Fibroblast of lung (primary cell): ENCODE measurements around the gene RNF145. TPM values are rescaled to one million over a fixed set of nuclear protein-coding genes. Genes with fewer than 3 reads are reported as not detected.

Source experiments
- DNase-seq, 2 donors: peaks; one replicate each; pipeline versions ENCODE4 v3.0.0 to v3.0.0-alpha.2; 2010; ENCODE audit warnings: low read depth in 2 of 2
- H2AFZ ChIP-seq: 2 replicates; pipeline ENCODE4 v1.5.1; 2012; ENCODE audit warnings: low read length, control low read depth, inconsistent platforms
- H3K27ac ChIP-seq: 2 replicates; pipeline ENCODE4 v1.5.1; 2011; ENCODE audit warnings: low read length, control low read depth; ENCODE audit not compliant: insufficient read depth
- H3K27me3 ChIP-seq: 2 replicates; pipeline ENCODE4 v1.5.1; 2011; ENCODE audit warnings: mild to moderate bottlenecking, low read length; ENCODE audit not compliant: control insufficient read depth, insufficient read depth
- H3K36me3 ChIP-seq: 2 replicates; pipeline ENCODE4 v1.5.1; 2011; ENCODE audit warnings: low read length; ENCODE audit not compliant: control insufficient read depth, insufficient read depth
- H3K4me1 ChIP-seq: 2 replicates; pipeline ENCODE4 v1.5.1; 2011; ENCODE audit warnings: low read length; ENCODE audit not compliant: control insufficient read depth, insufficient read depth; ENCODE audit errors: extremely low read depth
- H3K4me2 ChIP-seq: 2 replicates; pipeline ENCODE4 v1.5.1; 2011; ENCODE audit warnings: low read length, control low read depth; ENCODE audit not compliant: insufficient read depth; ENCODE audit errors: extremely low read depth
- H3K4me3 ChIP-seq, 4 experiments: fragments of 200-600 bp in 1 of 4; sonication (generic) in 1 of 4; replicated peaks in 1 of 4; 2 replicates each; pipeline ENCODE4 v1.5.1; 2011 to 2016; ENCODE audit warnings: low read length in 4 of 4, low read depth in 3 of 4, mild to moderate bottlenecking in 3 of 4, control low read depth in 2 of 4, inconsistent platforms in 1 of 4, mixed read lengths in 1 of 4; ENCODE audit not compliant: insufficient read depth in 1 of 4; ENCODE audit errors: control extremely low read depth in 1 of 4
- H3K79me2 ChIP-seq: 2 replicates; pipeline ENCODE4 v1.5.1; 2012; ENCODE audit warnings: mild to moderate bottlenecking, low read length, inconsistent platforms; ENCODE audit not compliant: control insufficient read depth, insufficient read depth
- H3K9ac ChIP-seq: 2 replicates; pipeline ENCODE4 v1.5.1; 2011; ENCODE audit warnings: mild to moderate bottlenecking, low read length, control low read depth; ENCODE audit not compliant: insufficient read depth
- H3K9me3 ChIP-seq: 2 replicates; pipeline ENCODE4 v1.5.1; 2012; ENCODE audit warnings: low read depth, low read length; ENCODE audit not compliant: control insufficient read depth, insufficient read depth
- H4K20me1 ChIP-seq: 2 replicates; pipeline ENCODE4 v1.5.1; 2011; ENCODE audit warnings: low read length; ENCODE audit not compliant: control insufficient read depth, insufficient read depth; ENCODE audit errors: extremely low read depth
- EZH2 ChIP-seq: IDR thresholded peaks from 2 replicates; pipeline ENCODE4 v1.5.1; 2012; ENCODE audit warnings: low read length, control low read depth, mild to moderate bottlenecking; ENCODE audit errors: missing control alignments
- polyA plus RNA-seq, 2 donors: library from polyadenylated mRNA; depleted of rRNA in 1 of 2; stranded (reverse) in 1 of 2; unstranded in 1 of 2; fragments of >200 nt; gene quantifications; 2 replicates each; pipeline ENCODE4 v1.2.1, GENCODE V29; 2011 to 2012; ENCODE audit warnings: missing spikeins in 1 of 2
- total RNA-seq: library from RNA; depleted of rRNA; stranded (reverse); fragments of >200 nt; gene quantifications from 2 replicates; pipeline ENCODE4 v1.2.1, GENCODE V29; 2014
- TF ChIP-seq, protein P1 (sequence below), 2 donors: IDR thresholded peaks in 1 of 2; conservative IDR thresholded peaks in 1 of 2; 1 replicate in 1 of 2; 2 replicates in 1 of 2; pipeline ENCODE4 v1.5.1; 2011 to 2012; ENCODE audit warnings: low read length in 2 of 2, control low read depth in 1 of 2, inconsistent platforms in 1 of 2, low read depth in 1 of 2, mild to moderate bottlenecking in 1 of 2

Gene RNF145
- total and polyA plus RNA-seq, 2 donors (not counting 1 experiment from before 2014, with no cell fraction given), result 54.2 to 75.0 TPM

DNA sequence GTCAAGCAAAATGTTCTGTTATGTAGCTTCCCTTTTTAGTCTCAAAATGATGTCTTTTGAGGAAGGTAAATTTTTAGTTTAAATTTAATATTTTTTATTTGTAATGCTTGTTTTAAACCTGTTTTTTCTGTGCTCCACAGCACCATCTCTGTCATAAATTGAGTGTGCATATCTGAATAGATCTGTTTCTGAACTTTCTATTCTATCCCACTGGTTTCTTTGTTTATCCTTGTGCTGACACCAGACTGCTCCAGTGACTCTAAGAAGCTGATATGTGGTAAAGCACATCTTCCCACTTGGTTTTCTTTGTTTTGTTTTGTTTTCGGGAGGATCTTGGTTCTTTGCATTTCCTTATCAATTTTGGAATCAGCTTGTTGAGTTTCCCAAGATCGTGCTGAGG lies 7.1 kb upstream of the RNF145 start:
- no peaks in the 10 kb centered on the region for H3K4me1 ChIP-seq
- no peak for TF ChIP-seq EZH2
- TF ChIP-seq, protein P1, sequence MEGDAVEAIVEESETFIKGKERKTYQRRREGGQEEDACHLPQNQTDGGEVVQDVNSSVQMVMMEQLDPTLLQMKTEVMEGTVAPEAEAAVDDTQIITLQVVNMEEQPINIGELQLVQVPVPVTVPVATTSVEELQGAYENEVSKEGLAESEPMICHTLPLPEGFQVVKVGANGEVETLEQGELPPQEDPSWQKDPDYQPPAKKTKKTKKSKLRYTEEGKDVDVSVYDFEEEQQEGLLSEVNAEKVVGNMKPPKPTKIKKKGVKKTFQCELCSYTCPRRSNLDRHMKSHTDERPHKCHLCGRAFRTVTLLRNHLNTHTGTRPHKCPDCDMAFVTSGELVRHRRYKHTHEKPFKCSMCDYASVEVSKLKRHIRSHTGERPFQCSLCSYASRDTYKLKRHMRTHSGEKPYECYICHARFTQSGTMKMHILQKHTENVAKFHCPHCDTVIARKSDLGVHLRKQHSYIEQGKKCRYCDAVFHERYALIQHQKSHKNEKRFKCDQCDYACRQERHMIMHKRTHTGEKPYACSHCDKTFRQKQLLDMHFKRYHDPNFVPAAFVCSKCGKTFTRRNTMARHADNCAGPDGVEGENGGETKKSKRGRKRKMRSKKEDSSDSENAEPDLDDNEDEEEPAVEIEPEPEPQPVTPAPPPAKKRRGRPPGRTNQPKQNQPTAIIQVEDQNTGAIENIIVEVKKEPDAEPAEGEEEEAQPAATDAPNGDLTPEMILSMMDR (conservative IDR thresholded peaks at IDR 0.05 in 1 of 2, IDR thresholded peaks at IDR 0.05 in 1 of 2; ENCODE audit: low read depth in 1 of 2, low read length in 2 of 2), result peak in 1 of 2 donors; percentile 26

DNA sequence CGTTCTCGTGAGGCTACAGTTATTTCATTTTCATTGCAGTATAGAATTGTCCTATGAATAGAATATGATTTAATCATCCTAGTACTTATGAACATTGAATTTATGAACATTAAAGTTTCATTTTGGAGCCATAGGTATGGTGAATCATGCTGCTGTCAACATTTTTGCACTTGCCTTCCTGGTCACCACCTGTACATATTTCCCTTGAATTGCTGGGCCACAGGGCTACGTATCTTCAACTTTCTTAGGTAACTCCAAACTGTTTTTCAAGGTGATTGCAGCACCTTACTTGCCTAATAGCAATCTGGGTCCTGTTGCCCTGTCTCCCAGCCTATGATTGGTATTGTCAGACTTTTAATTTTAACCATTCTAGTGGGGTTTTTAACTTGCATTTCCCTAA lies 6.5 kb upstream of the RNF145 start:
- no peak for TF ChIP-seq EZH2
- TF ChIP-seq, protein P1 (conservative IDR thresholded peaks at IDR 0.05 in 1 of 2, IDR thresholded peaks at IDR 0.05 in 1 of 2; ENCODE audit: low read depth in 1 of 2, low read length in 2 of 2), result no peak

More for the DNA sequence above, 7.1 kb upstream of the RNF145 start:
- H3K9me3 ChIP-seq, result no peaks in the 10 kb centered on the region
- no peak overlapping the region for H3K4me2 ChIP-seq
- H4K20me1 ChIP-seq, result no peaks in the 10 kb centered on the region
- no peak overlapping the region for H3K27ac ChIP-seq
- H3K4me3 ChIP-seq, result no peak overlapping the region
- H3K27me3 ChIP-seq, result no peaks in the 10 kb centered on the region
- no peaks in the 10 kb centered on the region for H3K79me2 ChIP-seq
- no peaks in the 10 kb centered on the region for H3K36me3 ChIP-seq
- H3K9ac ChIP-seq, result no peak overlapping the region
- peak in 1 of 2 donors; percentile 20 for DNase-seq
- H2AFZ ChIP-seq, result no peak overlapping the region

DNA sequence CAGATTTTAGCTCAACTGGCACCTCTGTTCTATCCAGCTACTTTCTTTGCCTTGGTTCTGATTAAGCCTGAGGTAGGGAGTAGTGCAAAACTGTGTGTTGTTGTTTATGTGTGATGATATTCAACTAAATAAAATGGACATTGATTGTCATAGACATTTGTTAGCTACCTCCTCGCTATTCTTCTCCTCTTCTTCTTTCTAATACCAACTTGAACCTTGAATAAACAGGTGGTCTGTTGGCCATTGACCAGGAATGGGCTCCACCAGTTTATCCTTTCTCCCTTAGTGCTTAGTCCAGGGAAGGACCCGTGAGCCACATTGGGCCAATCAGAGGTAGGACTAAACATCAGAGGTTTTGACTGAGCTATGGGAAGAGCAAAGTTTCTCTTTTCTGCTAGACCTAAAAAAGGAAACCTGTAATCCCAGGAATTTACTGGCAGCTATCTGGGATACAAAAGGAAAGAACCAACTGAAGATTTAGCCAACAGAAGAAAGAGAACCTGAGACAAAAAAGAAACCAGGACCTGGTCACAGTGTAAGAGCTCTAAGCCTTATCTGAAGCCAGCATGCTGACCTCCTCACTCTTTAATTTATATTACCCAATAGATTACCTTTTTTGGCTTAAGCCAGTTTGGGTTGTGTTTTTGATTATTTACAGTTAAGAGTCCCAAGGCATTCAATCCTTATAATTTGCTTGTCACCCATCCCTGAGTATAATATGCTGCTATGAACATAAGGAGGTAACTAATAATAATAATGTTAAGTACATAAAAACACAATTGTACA lies 5.3 kb upstream of the RNF145 start:
- H4K20me1 ChIP-seq, result no peaks in the 10 kb centered on the region
- no peak overlapping the region for H3K4me3 ChIP-seq
- no peak for DNase-seq
- TF ChIP-seq EZH2, result no peak
- TF ChIP-seq, protein P1 (conservative IDR thresholded peaks at IDR 0.05 in 1 of 2, IDR thresholded peaks at IDR 0.05 in 1 of 2; ENCODE audit: low read depth in 1 of 2, low read length in 2 of 2), result no peak
- H3K36me3 ChIP-seq, result no peaks in the 10 kb centered on the region
- H3K27ac ChIP-seq, result no peak overlapping the region
- no peak overlapping the region for H2AFZ ChIP-seq
- H3K79me2 ChIP-seq, result no peaks in the 10 kb centered on the region
- H3K4me1 ChIP-seq, result no peaks in the 10 kb centered on the region
- H3K4me2 ChIP-seq, result no peak overlapping the region
- H3K27me3 ChIP-seq, result no peaks in the 10 kb centered on the region
- no peaks in the 10 kb centered on the region for H3K9me3 ChIP-seq
- no peak overlapping the region for H3K9ac ChIP-seq

More for the DNA sequence above, 6.5 kb upstream of the RNF145 start:
- H3K9ac ChIP-seq, result no peak overlapping the region
- no peaks in the 10 kb centered on the region for H3K27me3 ChIP-seq
- H3K27ac ChIP-seq, result no peak overlapping the region
- H4K20me1 ChIP-seq, result no peaks in the 10 kb centered on the region
- H3K9me3 ChIP-seq, result no peaks in the 10 kb centered on the region
- H3K4me1 ChIP-seq, result no peaks in the 10 kb centered on the region
- H2AFZ ChIP-seq, result no peak overlapping the region
- no peaks in the 10 kb centered on the region for H3K36me3 ChIP-seq
- H3K4me3 ChIP-seq, result no peak overlapping the region
- H3K4me2 ChIP-seq, result no peak overlapping the region
- no peak for DNase-seq
- H3K79me2 ChIP-seq, result no peaks in the 10 kb centered on the region
